Measurements from ENCODE around the gene HS2ST1.
"Not testable (repeated sequence)": the region's sequence is repeated elsewhere in the genome, so short reads cannot be mapped to it uniquely, and the experiment has no call there.

HS2ST1 gene

GRCh38 chr1:86988835-86989234, 74.4 kb downstream of the HS2ST1 start:
- no peak for TF ChIP-seq ZFP30 (CRISPR knock-in tag; IDR thresholded peaks at IDR 0.05)
- TF ChIP-seq ARNTL (CRISPR knock-in tag; IDR thresholded peaks at IDR 0.05; ENCODE audit: borderline replicate concordance, low read depth) = no peak
- TF ChIP-seq TSHZ2 (CRISPR knock-in tag; IDR thresholded peaks at IDR 0.05) = no peak
- TF ChIP-seq CREB5 (CRISPR knock-in tag; IDR thresholded peaks at IDR 0.05; ENCODE audit: low read depth) = no peak
- no peak for TF ChIP-seq ESRRG (CRISPR knock-in tag; IDR thresholded peaks at IDR 0.05)
- TF ChIP-seq ISL1 (CRISPR knock-in tag; IDR thresholded peaks at IDR 0.05) = no peak
- TF ChIP-seq PPARA (CRISPR knock-in tag; IDR thresholded peaks at IDR 0.05; ENCODE audit: borderline replicate concordance) = no peak
- no peak for TF ChIP-seq PATZ1 (CRISPR knock-in tag; IDR thresholded peaks at IDR 0.05; ENCODE audit: borderline replicate concordance)
- TF ChIP-seq ZC3H10 (CRISPR knock-in tag; IDR thresholded peaks at IDR 0.05) = no peak
- no peak for TF ChIP-seq OSR1 (CRISPR knock-in tag; IDR thresholded peaks at IDR 0.05)
- no peak for TF ChIP-seq CSDC2 (CRISPR knock-in tag; IDR thresholded peaks at IDR 0.05)
- no peak for ATAC-seq

GRCh38 chr1:86989690-86990089, 75.3 kb downstream of the HS2ST1 start:
- ATAC-seq = not testable (repeated sequence)

GRCh38 chr1:86990826-86991225, 76.4 kb downstream of the HS2ST1 start:
- TF ChIP-seq POU6F1 (CRISPR knock-in tag; IDR thresholded peaks at IDR 0.05; ENCODE audit: borderline replicate concordance, low read depth) (no peak), ZC3H10 (CRISPR knock-in tag; IDR thresholded peaks at IDR 0.05) (no peak), ZFP3 (CRISPR knock-in tag; IDR thresholded peaks at IDR 0.05) (no peak), PPARA (CRISPR knock-in tag; IDR thresholded peaks at IDR 0.05; ENCODE audit: borderline replicate concordance) (no peak), ZNF70 (CRISPR knock-in tag; IDR thresholded peaks at IDR 0.05) (no peak), OSR1 (CRISPR knock-in tag; IDR thresholded peaks at IDR 0.05) (no peak), SNAI2 (CRISPR knock-in tag; IDR thresholded peaks at IDR 0.05) (no peak), PATZ1 (CRISPR knock-in tag; IDR thresholded peaks at IDR 0.05; ENCODE audit: borderline replicate concordance) (no peak), ZFP30 (CRISPR knock-in tag; IDR thresholded peaks at IDR 0.05) (no peak), TCF4 (CRISPR knock-in tag; IDR thresholded peaks at IDR 0.05; ENCODE audit: borderline replicate concordance) (no peak), ZNF565 (CRISPR knock-in tag; conservative IDR thresholded peaks at IDR 0.05; ENCODE audit: low read depth) (no peak), ISL1 (CRISPR knock-in tag; IDR thresholded peaks at IDR 0.05) (no peak)
- no peak for ATAC-seq

- no peak for ATAC-seq
- TF ChIP-seq ZNF565 (CRISPR knock-in tag; conservative IDR thresholded peaks at IDR 0.05; ENCODE audit: low read depth) = no peak
- no peak for TF ChIP-seq CSDC2 (CRISPR knock-in tag; IDR thresholded peaks at IDR 0.05)
- no peak for TF ChIP-seq PPARA (CRISPR knock-in tag; IDR thresholded peaks at IDR 0.05; ENCODE audit: borderline replicate concordance)
- TF ChIP-seq SNAI2 (CRISPR knock-in tag; IDR thresholded peaks at IDR 0.05) = no peak
- TF ChIP-seq GLIS3 (CRISPR knock-in tag; IDR thresholded peaks at IDR 0.05) = no peak
- no peak for TF ChIP-seq ISL1 (CRISPR knock-in tag; IDR thresholded peaks at IDR 0.05)
- TF ChIP-seq ZNF70 (CRISPR knock-in tag; IDR thresholded peaks at IDR 0.05) = no peak
- TF ChIP-seq CREB5 (CRISPR knock-in tag; IDR thresholded peaks at IDR 0.05; ENCODE audit: low read depth) = no peak
- TF ChIP-seq TCF4 (CRISPR knock-in tag; IDR thresholded peaks at IDR 0.05; ENCODE audit: borderline replicate concordance) = no peak
- TF ChIP-seq ESRRG (CRISPR knock-in tag; IDR thresholded peaks at IDR 0.05) = no peak
- TF ChIP-seq RARB (CRISPR knock-in tag; IDR thresholded peaks at IDR 0.05) = no peak
- no peak for TF ChIP-seq CSRNP3 (CRISPR knock-in tag; IDR thresholded peaks at IDR 0.05)
Measured at GRCh38 chr1:86991549-86992186, 77.2 kb downstream of the HS2ST1 start.

Measured in SK-N-SH treated with all-trans-retinoic acid at 6 μM for 48 hours (cell line).